ENCODE measurements around the gene HIPK4.

The HIPK4 gene

GRCh38 chr19:40392894-40393517, 3.0 kb upstream of the HIPK4 start:
- H3K4me3 ChIP-seq (replicated peaks; ENCODE audit: low read depth, low read length): no peak overlapping the region
- DNase-seq (ENCODE audit: extremely low read depth, low read depth): no peak
- TF ChIP-seq CTCF (IDR thresholded peaks at IDR 0.05; ENCODE audit: low read depth, low read length, missing control alignments): peak; percentile 33

GRCh38 chr19:40392123-40392522, 2.1 kb upstream of the HIPK4 start:
- no peak overlapping the region for H3K4me3 ChIP-seq (replicated peaks; ENCODE audit: low read depth, low read length)
- no peak for DNase-seq (ENCODE audit: extremely low read depth, low read depth)
- TF ChIP-seq CTCF (IDR thresholded peaks at IDR 0.05; ENCODE audit: low read depth, low read length, missing control alignments): no peak

GRCh38 chr19:40389404-40390083, 437 bp downstream of the HIPK4 start:
- H3K4me3 ChIP-seq (replicated peaks; ENCODE audit: low read depth, low read length): no peak overlapping the region
- no peak for TF ChIP-seq CTCF (IDR thresholded peaks at IDR 0.05; ENCODE audit: low read depth, low read length, missing control alignments)
- no peak for DNase-seq (ENCODE audit: extremely low read depth, low read depth)

GRCh38 chr19:40388481-40388880, 1.5 kb downstream of the HIPK4 start:
- H3K4me3 ChIP-seq (replicated peaks; ENCODE audit: low read depth, low read length): no peak overlapping the region
- no peak for DNase-seq (ENCODE audit: extremely low read depth, low read depth)
- TF ChIP-seq CTCF (IDR thresholded peaks at IDR 0.05; ENCODE audit: low read depth, low read length, missing control alignments): no peak

- no peak overlapping the region for H3K4me3 ChIP-seq (replicated peaks; ENCODE audit: low read depth, low read length)
- TF ChIP-seq CTCF (IDR thresholded peaks at IDR 0.05; ENCODE audit: low read depth, low read length, missing control alignments): no peak
- DNase-seq (ENCODE audit: extremely low read depth, low read depth): no peak
Measured at GRCh38 chr19:40387155-40387554, 2.8 kb downstream of the HIPK4 start.

GRCh38 chr19:40383668-40384248, 6.2 kb downstream of the HIPK4 start:
- no peak overlapping the region for H3K4me3 ChIP-seq (replicated peaks; ENCODE audit: low read depth, low read length)
- no peak for TF ChIP-seq CTCF (IDR thresholded peaks at IDR 0.05; ENCODE audit: low read depth, low read length, missing control alignments)
- no peak for DNase-seq (ENCODE audit: extremely low read depth, low read depth)
